Kidney (tissue), 14 donors: ENCODE measurements around the gene BTBD1. TPM values are rescaled to one million over a fixed set of nuclear protein-coding genes. Genes with fewer than 3 reads are reported as not detected.
"Not testable (repeated sequence)": the region's sequence is repeated elsewhere in the genome, so short reads cannot be mapped to it uniquely, and the experiment has no call there.

Experiments used
- DNase-seq, 5 donors: peaks; one replicate each; pipeline ENCODE4 v3.0.0-alpha.2; 2013 to 2020
- FAIRE-seq: peaks from 2 replicates; lab custom pipeline; 2012; peaks lifted over from hg19 to GRCh38; lab: Jason Lieb, UNC
- H3K27ac ChIP-seq, 2 donors: one replicate each; pipeline ENCODE4 v1.7.0; 2013; ENCODE audit warnings: low read depth in 2 of 2, low read length in 2 of 2, inconsistent platforms in 1 of 2
- H3K27me3 ChIP-seq: one replicate; pipeline ENCODE4 v1.7.1; 2013; ENCODE audit warnings: low read length, inconsistent platforms; ENCODE audit not compliant: control insufficient read depth, insufficient read depth
- H3K36me3 ChIP-seq, 3 donors: one replicate each; pipeline versions ENCODE4 v1.7.0 to v1.7.1; 2013; ENCODE audit warnings: low read length in 3 of 3, control low read depth in 1 of 3, inconsistent platforms in 1 of 3; ENCODE audit not compliant: insufficient read depth in 3 of 3, control insufficient read depth in 2 of 3
- H3K4me1 ChIP-seq, 3 donors: one replicate each; pipeline versions ENCODE4 v1.7.0 to v1.7.1; 2013; ENCODE audit warnings: low read length in 3 of 3, inconsistent platforms in 1 of 3, low read depth in 1 of 3; ENCODE audit not compliant: control insufficient read depth in 2 of 3, insufficient read depth in 2 of 3
- H3K4me3 ChIP-seq, 3 donors: one replicate each; pipeline versions ENCODE4 v1.7.0 to v1.8.1; 2013; ENCODE audit warnings: low read length in 3 of 3, control low read depth in 1 of 3, inconsistent platforms in 1 of 3
- H3K9ac ChIP-seq, 3 donors: one replicate each; pipeline versions ENCODE4 v1.7.0 to v1.7.1; 2013; ENCODE audit warnings: low read length in 3 of 3, control low read depth in 1 of 3, inconsistent platforms in 1 of 3
- H3K9me3 ChIP-seq, 3 donors: one replicate each; pipeline versions ENCODE4 v1.7.0 to v1.7.1; 2013; ENCODE audit warnings: low read length in 3 of 3, control low read depth in 1 of 3, inconsistent platforms in 1 of 3; ENCODE audit not compliant: control insufficient read depth in 2 of 3, insufficient read depth in 1 of 3
- CTCF ChIP-seq: IDR thresholded peaks from 3 replicates; pipeline ENCODE4 v1.5.1; 2012; ENCODE audit warnings: mild to moderate bottlenecking, moderate library complexity, borderline replicate concordance; ENCODE audit not compliant: insufficient read depth; ENCODE audit errors: extremely low read depth
- intact Hi-C: fragments of 100-400 bp; cut with DNase I; formaldehyde crosslinking; loops from one replicate; pipeline ENCODE4 v1.11.1; 2022
- polyA plus RNA-seq: library from polyadenylated mRNA; stranded (reverse); fragments of 350-450 nt; fragmentation: Illumina TruSeq; extraction: RNeasy Lipid Tissue Mini Kit (QIAGEN cat#74804); gene quantifications from one replicate; pipeline ENCODE4 v1.2.3, GENCODE V29; 2014; ENCODE audit warnings: low read depth, low replicate concordance; ENCODE audit not compliant: insufficient read depth
- total RNA-seq: library from RNA; stranded (reverse); fragmentation: NEBNext Ultra II Directional; extraction: Animal tissue kit (Norgen Biotek cat#: 25700); gene quantifications from one replicate; pipeline ENCODE4 v1.2.1, GENCODE V29; 2021
- donor health status: control.
- donor health status: control.
- donor health status: control.
- donor health status: control.
- donor health status: control.
- donor health status: DM: yes; HTN: yes; CAD: no.
- donor health status: Normal renal cell carcinoma (clear cell type).

Gene BTBD1
- total and polyA plus RNA-seq, 2 donors from 2014 or later = 29.1 to 52.0 TPM

- no peak for DNase-seq
- Histone ChIP-seq H3K4me3 (no peak overlapping the region), H3K9me3 (no peaks in the 10 kb centered on the region), H3K27me3 (no peaks in the 10 kb centered on the region), H3K27ac (no peak overlapping the region), H3K4me1 (no peaks in the 10 kb centered on the region), H3K9ac (no peak overlapping the region), H3K36me3 (no peaks in the 10 kb centered on the region)
- no peak for TF ChIP-seq CTCF
- intact Hi-C loops = no loop called here
- FAIRE-seq = no peak
Observed at GRCh38 chr15:83090465-83090864, 23.4 kb upstream of the BTBD1 start.

GRCh38 chr15:83088876-83089275 is 21.8 kb upstream of the BTBD1 start:
- FAIRE-seq (no peak), DNase-seq (no peak)
- TF ChIP-seq CTCF = no peak

GRCh38 chr15:83087576-83087975 is 20.5 kb upstream of the BTBD1 start:
- no peak for FAIRE-seq
- Histone ChIP-seq H3K9me3 (no peaks in the 10 kb centered on the region), H3K4me1 (no peaks in the 10 kb centered on the region), H3K4me3 (no peak overlapping the region), H3K27ac (no peak overlapping the region), H3K27me3 (no peaks in the 10 kb centered on the region), H3K9ac (no peak overlapping the region), H3K36me3 (no peaks in the 10 kb centered on the region)
- DNase-seq = no peak
- TF ChIP-seq CTCF = no peak
- intact Hi-C loops = no loop called here

More at GRCh38 chr15:83088876-83089275, 21.8 kb upstream of the BTBD1 start:
- H3K9me3 ChIP-seq = no peaks in the 10 kb centered on the region
- H3K9ac ChIP-seq = no peak overlapping the region
- H3K4me1 ChIP-seq = no peaks in the 10 kb centered on the region
- intact Hi-C loops = no loop called here
- H3K27ac ChIP-seq = no peak overlapping the region
- H3K36me3 ChIP-seq = no peaks in the 10 kb centered on the region
- no peaks in the 10 kb centered on the region for H3K27me3 ChIP-seq
- no peak overlapping the region for H3K4me3 ChIP-seq

- H3K4me3 ChIP-seq, H3K27ac ChIP-seq, H3K27me3 ChIP-seq, H3K9me3 ChIP-seq, intact Hi-C loops, H3K36me3 ChIP-seq, H3K4me1 ChIP-seq, DNase-seq, FAIRE-seq, H3K9ac ChIP-seq: not testable (repeated sequence)
Observed at GRCh38 chr15:83085864-83086552, 19.0 kb upstream of the BTBD1 start.

- H3K9me3 ChIP-seq, DNase-seq, FAIRE-seq, intact Hi-C loops, H3K27ac ChIP-seq, H3K9ac ChIP-seq, H3K27me3 ChIP-seq, H3K4me1 ChIP-seq, H3K4me3 ChIP-seq, H3K36me3 ChIP-seq: not testable (repeated sequence)
Observed at GRCh38 chr15:83085461-83085860, 18.4 kb upstream of the BTBD1 start.
